GM12878 (cell line): ENCODE measurements around the gene SMG9. TPM values are rescaled to one million over a fixed set of nuclear protein-coding genes. Genes with fewer than 3 reads are reported as not detected.

Experiments
- BCL11A ChIP-seq: IDR thresholded peaks from 2 replicates; pipeline ENCODE4 v1.6.1; 2011; ENCODE audit warnings: low read depth, low read length
- CBFB ChIP-seq: IDR thresholded peaks from 2 replicates; pipeline ENCODE4 v1.6.1; 2016; ENCODE audit warnings: antibody characterized with exemption, low read depth
- IKZF2 ChIP-seq, 2 experiments: fragments of 450-650 bp; IDR thresholded peaks; 2 replicates each; pipeline ENCODE4 v1.6.1; 2017; ENCODE audit warnings: mild to moderate bottlenecking in 2 of 2, moderate library complexity in 2 of 2
- KLF5 ChIP-seq: fragments of 450-650 bp; IDR thresholded peaks from 2 replicates; pipeline ENCODE4 v1.6.1; 2014; ENCODE audit warnings: mild to moderate bottlenecking; ENCODE audit not compliant: partially characterized antibody
- MEF2B ChIP-seq: fragments of 450-650 bp; IDR thresholded peaks from 2 replicates; pipeline ENCODE4 v1.6.1; 2018; ENCODE audit warnings: mild to moderate bottlenecking, moderate library complexity; ENCODE audit not compliant: partially characterized antibody, poor library complexity, severe bottlenecking
- NR2F1 ChIP-seq: fragments of 450-650 bp; conservative IDR thresholded peaks from 2 replicates; pipeline ENCODE4 v1.6.1; 2017; ENCODE audit warnings: mild to moderate bottlenecking
- RAD51 ChIP-seq: fragments of 450-650 bp; IDR thresholded peaks from 2 replicates; pipeline ENCODE4 v1.6.1; 2016; ENCODE audit warnings: moderate library complexity, mild to moderate bottlenecking, inconsistent platforms
- SP1 ChIP-seq: IDR thresholded peaks from one replicate; pipeline ENCODE4 v1.6.1; 2011; ENCODE audit warnings: low read depth, low read length
- SREBF1 ChIP-seq: IDR thresholded peaks from 2 replicates; pipeline ENCODE4 v1.6.1; 2012; ENCODE audit warnings: mild to moderate bottlenecking, low read length
- STAT3 ChIP-seq: IDR thresholded peaks from 2 replicates; pipeline ENCODE4 v1.6.1; 2011; ENCODE audit warnings: low read depth, low read length, improper control_type of control experiment
- SUZ12 ChIP-seq: fragments of 200-600 bp; sonication (generic); IDR thresholded peaks from one replicate; pipeline ENCODE4 v1.6.1; 2018; ENCODE audit warnings: antibody characterized with exemption, mild to moderate bottlenecking; ENCODE audit not compliant: unreplicated experiment
- TCF3 ChIP-seq: IDR thresholded peaks from 2 replicates; pipeline ENCODE4 v1.6.1; 2012; ENCODE audit warnings: low read depth, mild to moderate bottlenecking, low read length, borderline replicate concordance; ENCODE audit not compliant: insufficient read depth
- TCF7 ChIP-seq: IDR thresholded peaks from 2 replicates; pipeline ENCODE4 v1.6.1; 2014; ENCODE audit warnings: antibody characterized with exemption, borderline replicate concordance
- ZNF24 ChIP-seq: fragments of 450-650 bp; IDR thresholded peaks from 2 replicates; pipeline ENCODE4 v1.6.1; 2017; ENCODE audit warnings: antibody characterized with exemption, mild to moderate bottlenecking
- polyA plus RNA-seq, 11 experiments: library from polyadenylated mRNA; depleted of rRNA in 4 of 11; unstranded in 6 of 11; stranded (reverse) in 5 of 11; fragments of >200 nt; fragmentation: Nextera tagmentation in 4 of 11; fragmentation: Illumina TruSeq in 1 of 11; extraction: Ambion mirVana in 4 of 11; extraction: Trizol in 1 of 11; gene quantifications; 1 replicate in 1 of 11; 2 replicates in 10 of 11; pipeline versions ENCODE4 v1.2.1 to v1.2.3, GENCODE V29; 2011 to 2016; ENCODE audit warnings: inconsistent platforms in 2 of 11, missing spikeins in 2 of 11, low read depth in 1 of 11
- total RNA-seq, 4 experiments: library from RNA; depleted of rRNA in 3 of 4; stranded (reverse); fragments of >200 nt in 3 of 4; fragmentation: Illumina TruSeq in 1 of 4; extraction: Trizol in 1 of 4; gene quantifications; 2 replicates each; pipeline versions ENCODE4 v1.2.1 to v1.2.3, GENCODE V29; 2013 to 2021
- TF ChIP-seq, protein P1 (sequence below): fragments of 450-650 bp; IDR thresholded peaks from 2 replicates; pipeline ENCODE4 v1.6.1; 2017; ENCODE audit warnings: mild to moderate bottlenecking
- TF ChIP-seq, protein P2 (sequence below): IDR thresholded peaks from 2 replicates; pipeline ENCODE4 v1.6.1; 2011; ENCODE audit warnings: low read depth, mild to moderate bottlenecking, low read length, moderate library complexity, borderline replicate concordance; ENCODE audit errors: extremely low read depth
- TF ChIP-seq, protein P3 (sequence below): fragments of 450-650 bp; IDR thresholded peaks from 2 replicates; pipeline ENCODE4 v1.6.1; 2017; ENCODE audit warnings: mild to moderate bottlenecking, moderate library complexity
- TF ChIP-seq, protein P4 (sequence below): fragments of 450-650 bp; IDR thresholded peaks from 2 replicates; pipeline ENCODE4 v1.6.1; 2018; ENCODE audit warnings: borderline replicate concordance, mild to moderate bottlenecking; ENCODE audit not compliant: partially characterized antibody
- TF ChIP-seq, protein P5 (sequence below): fragments of 450-650 bp; IDR thresholded peaks from 2 replicates; pipeline ENCODE4 v1.6.1; 2014; ENCODE audit warnings: mild to moderate bottlenecking

The SMG9 gene
- total and polyA plus RNA-seq, 10 of the 15 experiments (the other 5 are each of a cell fraction or from before 2014, with no cell fraction given), result 0.69 to 52.2 (median 28.1) TPM

DNA sequence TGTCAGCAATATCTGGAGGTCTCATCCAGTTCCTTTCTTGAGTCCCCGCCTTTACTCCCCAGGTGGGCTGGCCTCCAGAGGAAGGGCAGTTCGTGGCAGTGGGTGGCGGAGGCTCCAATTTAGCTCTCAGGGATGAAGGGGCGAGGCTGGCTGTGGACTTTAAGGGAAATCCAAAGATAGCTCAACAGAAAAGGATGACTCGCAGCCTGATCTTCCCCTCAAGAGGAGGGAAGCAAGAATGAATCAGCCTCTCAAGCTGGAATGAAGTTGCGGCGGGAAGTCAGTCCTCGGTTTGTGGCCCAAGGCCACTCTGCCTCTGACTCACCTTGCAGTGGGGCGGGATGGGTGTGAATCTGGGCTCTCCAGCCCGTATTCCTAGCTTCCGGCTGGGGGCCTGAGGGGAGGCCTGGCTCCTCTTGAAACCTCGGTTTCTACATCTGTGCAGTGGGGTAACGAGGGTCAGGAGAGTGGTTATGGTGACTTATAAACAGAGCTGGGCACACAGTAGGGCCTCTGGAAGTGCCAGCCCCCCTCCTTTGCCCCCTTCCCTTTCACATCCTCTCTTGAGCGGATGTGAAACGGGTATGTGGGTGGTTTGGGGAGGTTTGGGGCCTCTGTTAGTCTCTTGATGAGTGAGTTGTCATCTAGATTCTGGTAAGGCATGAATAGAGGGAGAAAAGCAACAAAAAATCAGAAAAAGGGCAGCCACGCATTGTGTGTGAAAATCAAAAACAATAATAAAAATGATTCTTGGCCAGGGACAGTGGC lies 10.5 kb upstream of the SMG9 start (continued):
- TF ChIP-seq, protein P1, sequence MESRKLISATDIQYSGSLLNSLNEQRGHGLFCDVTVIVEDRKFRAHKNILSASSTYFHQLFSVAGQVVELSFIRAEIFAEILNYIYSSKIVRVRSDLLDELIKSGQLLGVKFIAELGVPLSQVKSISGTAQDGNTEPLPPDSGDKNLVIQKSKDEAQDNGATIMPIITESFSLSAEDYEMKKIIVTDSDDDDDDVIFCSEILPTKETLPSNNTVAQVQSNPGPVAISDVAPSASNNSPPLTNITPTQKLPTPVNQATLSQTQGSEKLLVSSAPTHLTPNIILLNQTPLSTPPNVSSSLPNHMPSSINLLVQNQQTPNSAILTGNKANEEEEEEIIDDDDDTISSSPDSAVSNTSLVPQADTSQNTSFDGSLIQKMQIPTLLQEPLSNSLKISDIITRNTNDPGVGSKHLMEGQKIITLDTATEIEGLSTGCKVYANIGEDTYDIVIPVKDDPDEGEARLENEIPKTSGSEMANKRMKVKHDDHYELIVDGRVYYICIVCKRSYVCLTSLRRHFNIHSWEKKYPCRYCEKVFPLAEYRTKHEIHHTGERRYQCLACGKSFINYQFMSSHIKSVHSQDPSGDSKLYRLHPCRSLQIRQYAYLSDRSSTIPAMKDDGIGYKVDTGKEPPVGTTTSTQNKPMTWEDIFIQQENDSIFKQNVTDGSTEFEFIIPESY, result peak; percentile 60; the same call in 1 of the 2 replicates
- TF ChIP-seq, protein P2, sequence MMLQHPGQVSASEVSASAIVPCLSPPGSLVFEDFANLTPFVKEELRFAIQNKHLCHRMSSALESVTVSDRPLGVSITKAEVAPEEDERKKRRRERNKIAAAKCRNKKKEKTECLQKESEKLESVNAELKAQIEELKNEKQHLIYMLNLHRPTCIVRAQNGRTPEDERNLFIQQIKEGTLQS, result no peak
- peak; percentile 97 for TF ChIP-seq STAT3
- peak; percentile 85 for TF ChIP-seq CBFB
- peak; percentile 90 for TF ChIP-seq KLF5
- TF ChIP-seq IKZF2 (IDR thresholded peaks at IDR 0.05), result peak; percentile 99 to 100
- TF ChIP-seq TCF7, result 0 out of 2 replicates have a peak, but pooled peaks have one; percentile 80
- TF ChIP-seq, protein P3, sequence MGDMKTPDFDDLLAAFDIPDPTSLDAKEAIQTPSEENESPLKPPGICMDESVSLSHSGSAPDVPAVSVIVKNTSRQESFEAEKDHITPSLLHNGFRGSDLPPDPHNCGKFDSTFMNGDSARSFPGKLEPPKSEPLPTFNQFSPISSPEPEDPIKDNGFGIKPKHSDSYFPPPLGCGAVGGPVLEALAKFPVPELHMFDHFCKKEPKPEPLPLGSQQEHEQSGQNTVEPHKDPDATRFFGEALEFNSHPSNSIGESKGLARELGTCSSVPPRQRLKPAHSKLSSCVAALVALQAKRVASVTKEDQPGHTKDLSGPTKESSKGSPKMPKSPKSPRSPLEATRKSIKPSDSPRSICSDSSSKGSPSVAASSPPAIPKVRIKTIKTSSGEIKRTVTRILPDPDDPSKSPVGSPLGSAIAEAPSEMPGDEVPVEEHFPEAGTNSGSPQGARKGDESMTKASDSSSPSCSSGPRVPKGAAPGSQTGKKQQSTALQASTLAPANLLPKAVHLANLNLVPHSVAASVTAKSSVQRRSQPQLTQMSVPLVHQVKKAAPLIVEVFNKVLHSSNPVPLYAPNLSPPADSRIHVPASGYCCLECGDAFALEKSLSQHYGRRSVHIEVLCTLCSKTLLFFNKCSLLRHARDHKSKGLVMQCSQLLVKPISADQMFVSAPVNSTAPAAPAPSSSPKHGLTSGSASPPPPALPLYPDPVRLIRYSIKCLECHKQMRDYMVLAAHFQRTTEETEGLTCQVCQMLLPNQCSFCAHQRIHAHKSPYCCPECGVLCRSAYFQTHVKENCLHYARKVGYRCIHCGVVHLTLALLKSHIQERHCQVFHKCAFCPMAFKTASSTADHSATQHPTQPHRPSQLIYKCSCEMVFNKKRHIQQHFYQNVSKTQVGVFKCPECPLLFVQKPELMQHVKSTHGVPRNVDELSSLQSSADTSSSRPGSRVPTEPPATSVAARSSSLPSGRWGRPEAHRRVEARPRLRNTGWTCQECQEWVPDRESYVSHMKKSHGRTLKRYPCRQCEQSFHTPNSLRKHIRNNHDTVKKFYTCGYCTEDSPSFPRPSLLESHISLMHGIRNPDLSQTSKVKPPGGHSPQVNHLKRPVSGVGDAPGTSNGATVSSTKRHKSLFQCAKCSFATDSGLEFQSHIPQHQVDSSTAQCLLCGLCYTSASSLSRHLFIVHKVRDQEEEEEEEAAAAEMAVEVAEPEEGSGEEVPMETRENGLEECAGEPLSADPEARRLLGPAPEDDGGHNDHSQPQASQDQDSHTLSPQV, result no peak
- peak; percentile 89 for TF ChIP-seq SP1
- TF ChIP-seq NR2F1, result peak; percentile 98
- TF ChIP-seq, protein P4, sequence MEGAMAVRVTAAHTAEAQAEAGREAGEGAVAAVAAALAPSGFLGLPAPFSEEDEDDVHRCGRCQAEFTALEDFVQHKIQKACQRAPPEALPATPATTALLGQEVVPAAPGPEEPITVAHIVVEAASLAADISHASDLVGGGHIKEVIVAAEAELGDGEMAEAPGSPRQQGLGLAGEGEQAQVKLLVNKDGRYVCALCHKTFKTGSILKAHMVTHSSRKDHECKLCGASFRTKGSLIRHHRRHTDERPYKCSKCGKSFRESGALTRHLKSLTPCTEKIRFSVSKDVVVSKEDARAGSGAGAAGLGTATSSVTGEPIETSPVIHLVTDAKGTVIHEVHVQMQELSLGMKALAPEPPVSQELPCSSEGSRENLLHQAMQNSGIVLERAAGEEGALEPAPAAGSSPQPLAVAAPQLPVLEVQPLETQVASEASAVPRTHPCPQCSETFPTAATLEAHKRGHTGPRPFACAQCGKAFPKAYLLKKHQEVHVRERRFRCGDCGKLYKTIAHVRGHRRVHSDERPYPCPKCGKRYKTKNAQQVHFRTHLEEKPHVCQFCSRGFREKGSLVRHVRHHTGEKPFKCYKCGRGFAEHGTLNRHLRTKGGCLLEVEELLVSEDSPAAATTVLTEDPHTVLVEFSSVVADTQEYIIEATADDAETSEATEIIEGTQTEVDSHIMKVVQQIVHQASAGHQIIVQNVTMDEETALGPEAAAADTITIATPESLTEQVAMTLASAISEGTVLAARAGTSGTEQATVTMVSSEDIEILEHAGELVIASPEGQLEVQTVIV, result no peak
- TF ChIP-seq, protein P5, sequence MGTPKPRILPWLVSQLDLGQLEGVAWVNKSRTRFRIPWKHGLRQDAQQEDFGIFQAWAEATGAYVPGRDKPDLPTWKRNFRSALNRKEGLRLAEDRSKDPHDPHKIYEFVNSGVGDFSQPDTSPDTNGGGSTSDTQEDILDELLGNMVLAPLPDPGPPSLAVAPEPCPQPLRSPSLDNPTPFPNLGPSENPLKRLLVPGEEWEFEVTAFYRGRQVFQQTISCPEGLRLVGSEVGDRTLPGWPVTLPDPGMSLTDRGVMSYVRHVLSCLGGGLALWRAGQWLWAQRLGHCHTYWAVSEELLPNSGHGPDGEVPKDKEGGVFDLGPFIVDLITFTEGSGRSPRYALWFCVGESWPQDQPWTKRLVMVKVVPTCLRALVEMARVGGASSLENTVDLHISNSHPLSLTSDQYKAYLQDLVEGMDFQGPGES, result no peak
- TF ChIP-seq BCL11A, result peak; percentile 99
- no peak for TF ChIP-seq SUZ12
- peak; percentile 94 for TF ChIP-seq ZNF24
- TF ChIP-seq RAD51, result peak; percentile 41; the same call in 1 of the 2 replicates
- peak; percentile 95 for TF ChIP-seq TCF3
- no peak for TF ChIP-seq SREBF1
- TF ChIP-seq MEF2B, result peak; percentile 87
